LHCN-M2 (cell line): ENCODE measurements around the gene LRRN4CL. TPM values are rescaled to one million over a fixed set of nuclear protein-coding genes. Genes with fewer than 3 reads are reported as not detected.
"Not testable (repeated sequence)": the region's sequence is repeated elsewhere in the genome, so short reads cannot be mapped to it uniquely, and the experiment has no call there.

Experiments
- DNase-seq: peaks from one replicate; pipeline ENCODE4 v3.0.0-alpha.2; 2012; ENCODE audit warnings: low read depth
- total RNA-seq: library from RNA; depleted of rRNA; stranded (reverse); fragments of >200 nt; gene quantifications from 2 replicates; pipeline ENCODE4 v1.2.3, GENCODE V29; 2014

Gene LRRN4CL
- total RNA-seq, 1 experiment from 2014 or later, result 68.1 TPM

DNA sequence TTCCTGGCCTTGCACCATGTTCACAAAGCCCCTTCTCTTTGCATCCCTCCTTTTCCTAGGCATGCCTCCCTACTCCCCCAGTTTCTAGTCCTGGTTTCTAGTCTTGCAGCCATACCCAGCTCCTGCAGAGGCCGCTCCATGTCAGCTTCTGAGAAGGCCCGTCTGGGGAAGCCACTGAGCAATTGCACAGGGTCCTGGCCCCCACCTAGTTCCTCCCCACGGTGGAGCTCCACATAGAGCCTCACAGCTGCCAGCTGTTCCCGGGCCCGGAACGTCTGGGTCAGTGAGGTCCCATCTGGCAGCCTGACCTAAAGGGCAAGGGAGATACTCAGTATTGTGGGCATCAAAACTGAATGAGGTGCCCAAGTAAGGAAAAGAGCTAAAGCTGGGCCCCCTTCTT is 12.6 kb downstream of the LRRN4CL start:
- no peak for DNase-seq

DNA sequence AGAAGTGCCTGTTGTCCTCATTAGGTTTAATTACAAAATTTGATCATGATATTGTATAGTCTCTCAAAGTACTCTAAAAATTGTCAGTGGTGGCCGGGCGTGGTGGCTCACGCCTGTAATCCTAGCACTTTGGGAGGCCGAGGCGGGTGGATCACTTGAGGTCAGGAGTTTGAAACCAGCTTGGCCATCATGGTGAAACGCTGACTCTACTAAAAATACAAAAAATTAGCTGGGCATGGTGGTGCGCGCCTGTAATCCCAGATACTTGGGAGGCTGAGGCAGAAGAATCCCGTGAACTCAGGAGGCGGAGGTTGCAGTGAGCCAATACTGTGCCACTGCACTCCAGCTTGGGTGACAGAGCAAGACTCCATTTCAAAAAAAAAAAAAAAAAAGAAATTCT is 13.9 kb downstream of the LRRN4CL start:
- DNase-seq, result not testable (repeated sequence)

DNA sequence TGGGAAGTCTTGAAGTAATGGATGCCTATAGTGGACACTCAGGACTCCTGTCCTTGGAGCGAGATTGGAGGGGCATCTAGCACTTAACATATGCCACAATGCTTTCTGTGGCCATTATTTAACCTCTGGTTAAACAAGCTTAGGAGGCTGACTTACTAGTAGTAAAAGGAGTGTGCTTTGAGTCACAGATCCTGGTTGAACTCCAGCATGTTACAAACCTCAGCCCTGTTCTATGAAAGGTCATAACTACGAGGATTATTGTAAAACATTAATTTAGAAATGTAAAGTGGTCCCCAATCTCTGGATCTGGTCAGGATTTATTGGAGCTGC is 16.2 kb downstream of the LRRN4CL start:
- no peak for DNase-seq

DNA sequence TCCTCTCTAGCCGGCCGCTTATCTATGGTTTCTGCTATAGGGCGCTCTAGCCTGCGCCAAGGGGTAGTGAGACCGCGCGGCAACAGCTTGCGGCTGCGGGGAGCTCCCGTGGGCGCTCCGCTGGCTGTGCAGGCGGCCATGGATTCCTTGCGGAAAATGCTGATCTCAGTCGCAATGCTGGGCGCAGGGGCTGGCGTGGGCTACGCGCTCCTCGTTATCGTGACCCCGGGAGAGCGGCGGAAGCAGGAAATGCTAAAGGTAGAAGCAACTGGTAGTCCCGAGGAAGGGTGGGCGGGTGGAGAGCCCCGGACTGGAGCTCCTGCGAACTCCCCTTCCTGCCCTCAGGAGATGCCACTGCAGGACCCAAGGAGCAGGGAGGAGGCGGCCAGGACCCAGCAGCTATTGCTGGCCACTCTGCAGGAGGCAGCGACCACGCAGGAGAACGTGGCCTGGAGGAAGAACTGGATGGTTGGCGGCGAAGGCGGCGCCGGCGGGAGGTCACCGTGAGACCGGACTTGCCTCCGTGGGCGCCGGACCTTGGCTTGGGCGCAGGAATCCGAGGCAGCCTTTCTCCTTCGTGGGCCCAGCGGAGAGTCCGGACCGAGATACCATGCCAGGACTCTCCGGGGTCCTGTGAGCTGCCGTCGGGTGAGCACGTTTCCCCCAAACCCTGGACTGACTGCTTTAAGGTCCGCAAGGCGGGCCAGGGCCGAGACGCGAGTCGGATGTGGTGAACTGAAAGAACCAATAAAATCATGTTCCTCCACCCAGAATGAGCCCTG is 17.5 kb downstream of the LRRN4CL start, which contains the start of the genes LBHD1 and UQCC3:
Gene LBHD1, minus strand, starts transcription at position 660 of the 782 bp plus-strand sequence. CDS start 2,236 bp downstream, outside the sequence.
Gene UQCC3, plus strand, starts transcription at position 66 of the 782 bp plus-strand sequence. Its CDS starts 73 bp downstream, at position 139.
- peak; percentile 88 for DNase-seq

- no peak for DNase-seq
These were observed 18.1 kb downstream of the LRRN4CL start for GRCh38 chr11:62671236-62671607.

GRCh38 chr11:62669420-62670161 is 19.7 kb downstream of the LRRN4CL start:
- no peak for DNase-seq

DNA sequence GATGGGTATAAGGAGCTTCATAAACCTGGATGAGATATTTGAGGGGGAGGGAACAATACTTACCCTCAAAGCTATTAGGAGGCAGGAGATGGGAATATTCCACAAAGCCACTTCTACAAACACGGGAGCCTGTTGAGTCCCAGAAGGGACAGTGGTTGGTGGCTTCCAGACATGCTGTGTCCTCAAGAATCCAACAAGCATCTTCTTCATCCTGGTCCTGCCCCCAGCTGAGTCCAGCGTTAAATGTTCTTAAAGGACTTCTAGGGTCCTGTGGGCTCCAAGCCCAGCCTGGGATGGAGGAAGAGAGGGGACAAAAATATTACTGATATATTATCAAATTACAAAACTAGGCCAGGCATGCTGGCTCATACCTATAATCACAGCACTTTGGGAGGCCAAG is 21.9 kb downstream of the LRRN4CL start:
- no peak for DNase-seq

GRCh38 chr11:62666259-62666926 is 22.9 kb downstream of the LRRN4CL start:
- DNase-seq, result no peak

DNA sequence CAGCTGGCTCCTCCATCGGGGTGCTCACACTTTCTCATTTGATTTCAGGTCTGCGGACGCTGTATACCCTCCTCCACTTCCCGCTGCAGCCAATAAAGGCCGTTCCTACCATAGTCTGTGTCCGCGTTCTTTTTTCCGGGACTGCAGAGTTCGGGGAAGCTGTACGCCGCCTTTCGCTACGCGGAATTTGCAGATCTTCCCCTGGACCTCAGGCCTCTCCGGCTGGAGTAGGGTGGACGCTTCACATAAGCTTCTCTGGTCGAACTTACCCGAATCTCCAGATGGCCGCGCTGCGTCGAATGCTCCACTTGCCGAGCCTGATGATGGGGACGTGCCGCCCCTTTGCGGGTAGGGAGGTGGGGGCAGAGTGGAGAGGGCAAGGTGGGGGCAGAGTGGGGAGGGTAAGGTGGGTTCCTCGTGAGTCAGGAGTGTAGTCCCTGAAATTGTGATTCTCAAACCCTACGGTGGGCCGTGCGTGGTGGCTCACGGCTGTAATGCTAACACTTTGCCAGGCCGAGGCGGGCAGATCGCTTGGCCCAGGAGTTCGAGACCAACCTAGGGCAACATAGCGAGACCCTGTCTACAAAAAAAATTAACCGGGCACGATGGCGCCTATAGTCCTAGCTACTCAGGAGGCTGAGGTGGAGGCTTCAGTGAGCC is 23.6 kb downstream of the LRRN4CL start:
- peak; percentile 52 for DNase-seq

DNA sequence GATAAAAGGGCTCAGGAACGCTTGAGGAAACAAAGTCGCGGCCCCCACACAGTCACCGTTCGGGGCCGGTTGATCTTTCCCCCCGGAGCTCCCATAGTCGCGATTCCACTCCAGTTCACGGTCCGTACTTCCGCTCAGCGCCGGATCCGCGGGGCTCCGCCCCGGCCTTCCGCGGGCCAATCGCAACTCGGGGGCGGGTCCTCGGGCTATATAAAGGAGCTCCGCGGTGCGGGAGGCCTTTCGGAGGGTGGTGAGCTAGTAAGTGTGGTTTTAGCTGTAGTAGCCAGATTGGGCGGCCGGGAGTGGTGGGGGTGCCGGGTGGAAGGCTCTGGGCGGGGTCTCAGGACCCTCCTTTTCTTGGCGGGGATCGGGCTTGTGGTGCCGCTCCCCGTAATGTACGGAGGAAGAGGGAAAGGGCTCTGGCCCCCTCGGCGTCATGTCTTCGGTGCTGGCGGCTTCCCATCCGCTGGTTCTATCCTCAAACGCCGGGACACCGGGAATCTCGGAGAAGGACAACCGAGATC is 24.2 kb downstream of the LRRN4CL start, which contains the start of the genes C11orf98 and CSKMT:
Gene C11orf98, minus strand, starts transcription at position 136 of the 524 bp plus-strand sequence. Its CDS starts 41 bp downstream, at position 95.
Gene CSKMT, plus strand, starts transcription at position 238 of the 524 bp plus-strand sequence. CDS start 568 bp downstream, outside the sequence.
- peak; percentile 92 for DNase-seq

DNA sequence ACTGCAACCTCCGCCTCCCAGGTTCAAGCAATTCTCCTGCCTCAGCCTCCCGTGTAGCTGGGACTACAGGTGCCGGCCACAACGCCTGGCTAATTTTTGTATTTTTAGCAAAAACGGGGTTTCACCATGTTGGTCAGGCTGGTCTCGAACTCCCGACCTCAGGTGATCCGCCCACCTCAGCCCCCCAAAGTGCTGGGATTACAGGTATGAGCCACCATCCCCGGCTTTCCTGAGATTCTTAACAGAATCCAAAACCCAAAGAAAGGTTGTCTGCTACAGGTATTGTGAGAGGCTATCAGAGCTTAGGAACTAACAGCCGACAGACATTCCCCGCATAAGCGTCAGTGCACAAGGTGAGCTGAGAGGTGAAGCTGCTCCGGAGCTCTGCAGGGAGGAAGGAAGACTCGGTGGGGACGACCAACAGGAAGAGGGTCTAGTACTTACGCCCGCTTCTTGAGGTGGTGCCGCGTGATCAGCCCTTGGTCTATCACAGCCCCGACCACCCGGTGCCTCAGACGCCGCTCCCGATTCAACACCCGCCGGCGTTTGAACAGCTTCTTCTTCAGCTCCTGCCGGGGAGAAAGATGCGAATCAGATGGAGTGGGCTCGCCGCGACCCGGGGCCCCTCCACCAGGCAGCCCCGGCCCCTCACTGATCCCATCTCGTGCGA is 24.8 kb downstream of the LRRN4CL start:
- peak; percentile 44 for DNase-seq

- DNase-seq, result no peak
These were observed 32.4 kb downstream of the LRRN4CL start for GRCh38 chr11:62656796-62657429.

DNA sequence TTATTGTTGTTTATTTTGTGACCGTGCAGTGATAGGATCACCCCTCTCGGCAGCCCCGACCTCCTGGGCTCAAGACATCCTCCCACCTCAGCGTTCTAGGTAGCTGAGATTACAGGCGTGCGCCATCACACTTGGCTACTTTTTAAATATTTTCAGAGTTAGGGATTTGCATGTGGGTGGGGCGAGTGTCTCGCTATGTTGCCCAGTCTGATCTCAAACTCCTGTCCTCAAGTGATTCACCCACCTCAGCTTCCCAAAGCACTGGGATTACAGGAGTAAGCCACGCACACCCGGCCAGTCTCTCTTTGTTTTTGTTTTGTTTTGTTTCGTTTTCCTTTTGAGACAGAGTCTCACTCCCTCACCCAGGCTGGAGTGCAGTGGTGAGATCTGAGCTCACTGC is 35.0 kb downstream of the LRRN4CL start:
- no peak for DNase-seq

GRCh38 chr11:62652161-62653006 is 36.9 kb downstream of the LRRN4CL start:
- DNase-seq, result no peak

DNA sequence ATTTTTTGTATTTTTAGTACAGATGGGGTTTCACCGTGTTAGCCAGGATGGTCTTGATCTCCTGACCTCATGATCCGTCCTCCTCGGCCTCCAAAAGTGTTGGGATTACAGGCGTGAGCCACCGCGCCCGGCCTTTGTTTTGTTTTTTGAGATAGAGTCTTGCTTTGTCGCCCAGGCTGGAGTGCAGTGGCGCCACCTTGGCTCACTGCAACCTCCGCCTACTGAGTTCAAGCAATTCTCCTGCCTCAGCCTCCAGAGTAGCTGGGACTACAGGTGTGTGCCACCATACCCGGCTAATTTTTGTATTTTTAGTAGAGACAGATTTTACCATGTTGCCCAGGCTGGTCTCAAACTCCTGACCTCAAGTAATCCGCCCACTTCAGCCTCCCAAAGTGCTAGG is 39.0 kb downstream of the LRRN4CL start:
- not testable (repeated sequence) for DNase-seq

- DNase-seq, result no peak
These were observed 39.8 kb downstream of the LRRN4CL start for GRCh38 chr11:62649486-62649885.

- DNase-seq, result no peak
These were observed 40.4 kb downstream of the LRRN4CL start for GRCh38 chr11:62648967-62649364.

- no peak for DNase-seq
These were observed 41.0 kb downstream of the LRRN4CL start for GRCh38 chr11:62648185-62648966.
